ENCODE data around the gene AKAP9. TPM values are rescaled to one million over a fixed set of nuclear protein-coding genes. Genes with fewer than 3 reads are reported as not detected.
"Not testable (repeated sequence)": the region's sequence is repeated elsewhere in the genome, so short reads cannot be mapped to it uniquely, and the experiment has no call there.

Gene AKAP9
- total RNA-seq, 2 experiments from 2014 or later: 25.3 to 25.4 TPM

- ChIA-PET POLR2A (no interaction called here), CTCF (no interaction called here)
- no peaks in the 10 kb centered on the region for H3K4me1 Mint-ChIP-seq
- no peaks in the 10 kb centered on the region for H3K27me3 Mint-ChIP-seq
- no peak for DNase-seq
- no peak overlapping the region for H3K4me3 Mint-ChIP-seq
- no peak for ATAC-seq
- H3K36me3 Mint-ChIP-seq (ENCODE audit: low read depth): peaks cover 39% of the 10 kb centered on the region
- no peaks in the 10 kb centered on the region for H3K9me3 Mint-ChIP-seq (ENCODE audit: low read depth)
- H3K27ac Mint-ChIP-seq: no peak overlapping the region
- intact Hi-C loops (cut with DNase I, micrococcal nuclease): no loop called here
These were observed 72.9 kb downstream of the AKAP9 start for GRCh38 chr7:92013611-92014010.

- POLR2A ChIA-PET: no interaction called here
- intact Hi-C loops (cut with DNase I, micrococcal nuclease): no loop called here
- CTCF ChIA-PET: no interaction called here
- ATAC-seq: no peak
- no peak for DNase-seq
- Mint-ChIP-seq H3K27me3 (no peaks in the 10 kb centered on the region), H3K9me3 (ENCODE audit: low read depth) (no peaks in the 10 kb centered on the region), H3K27ac (no peak overlapping the region), H3K36me3 (ENCODE audit: low read depth) (peaks cover 33% of the 10 kb centered on the region), H3K4me1 (no peaks in the 10 kb centered on the region), H3K4me3 (no peak overlapping the region)
These were observed 80.0 kb downstream of the AKAP9 start for GRCh38 chr7:92020636-92021035.

GRCh38 chr7:92025260-92025659 is 84.6 kb downstream of the AKAP9 start:
- Mint-ChIP-seq H3K4me3 (no peak overlapping the region), H3K36me3 (ENCODE audit: low read depth) (peaks cover 41% of the 10 kb centered on the region)

GRCh38 chr7:92026635-92027034 is 86.0 kb downstream of the AKAP9 start:
- H3K27ac Mint-ChIP-seq; ATAC-seq; DNase-seq; H3K4me1 Mint-ChIP-seq; intact Hi-C loops (cut with DNase I, micrococcal nuclease); H3K27me3 Mint-ChIP-seq; CTCF ChIA-PET; POLR2A ChIA-PET; H3K9me3 Mint-ChIP-seq (ENCODE audit: low read depth); H3K4me3 Mint-ChIP-seq: not testable (repeated sequence)
- peaks cover 40% of the 10 kb centered on the region for H3K36me3 Mint-ChIP-seq (ENCODE audit: low read depth)

More at GRCh38 chr7:92025260-92025659, 84.6 kb downstream of the AKAP9 start:
- DNase-seq (no peak), ATAC-seq (no peak)
- Mint-ChIP-seq H3K27ac (no peak overlapping the region), H3K4me1 (no peaks in the 10 kb centered on the region), H3K9me3 (ENCODE audit: low read depth) (no peaks in the 10 kb centered on the region), H3K27me3 (no peaks in the 10 kb centered on the region)
- CTCF ChIA-PET: no interaction called here
- intact Hi-C loops (cut with DNase I, micrococcal nuclease): no loop called here
- POLR2A ChIA-PET: no interaction called here

- CTCF ChIA-PET; ATAC-seq; POLR2A ChIA-PET; H3K27ac Mint-ChIP-seq; H3K9me3 Mint-ChIP-seq (ENCODE audit: low read depth); DNase-seq; H3K4me3 Mint-ChIP-seq; H3K27me3 Mint-ChIP-seq; H3K4me1 Mint-ChIP-seq; intact Hi-C loops (cut with DNase I, micrococcal nuclease): not testable (repeated sequence)
- H3K36me3 Mint-ChIP-seq (ENCODE audit: low read depth): peaks cover 40% of the 10 kb centered on the region
These were observed 86.5 kb downstream of the AKAP9 start for GRCh38 chr7:92027128-92027527.

GRCh38 chr7:92028226-92028625 is 87.6 kb downstream of the AKAP9 start:
- Mint-ChIP-seq H3K27ac (no peak overlapping the region), H3K27me3 (no peaks in the 10 kb centered on the region), H3K4me1 (no peaks in the 10 kb centered on the region), H3K36me3 (ENCODE audit: low read depth) (peaks cover 37% of the 10 kb centered on the region), H3K9me3 (ENCODE audit: low read depth) (no peaks in the 10 kb centered on the region), H3K4me3 (no peak overlapping the region)
- DNase-seq: no peak
- POLR2A ChIA-PET: no interaction called here
- intact Hi-C loops (cut with DNase I, micrococcal nuclease): no loop called here
- CTCF ChIA-PET: interaction anchor here (0.9 kb wide), 1 partner anchor 18 kb away, joined by 3 read pairs; no protein-coding TSS in a partner anchor
- ATAC-seq: no peak

GRCh38 chr7:92028686-92029085 is 88.0 kb downstream of the AKAP9 start:
- intact Hi-C loops (cut with DNase I, micrococcal nuclease): no loop called here
- Mint-ChIP-seq H3K4me3 (no peak overlapping the region), H3K4me1 (no peaks in the 10 kb centered on the region), H3K36me3 (ENCODE audit: low read depth) (peaks cover 33% of the 10 kb centered on the region), H3K9me3 (ENCODE audit: low read depth) (no peaks in the 10 kb centered on the region), H3K27me3 (no peaks in the 10 kb centered on the region), H3K27ac (no peak overlapping the region)
- no peak for DNase-seq
- ChIA-PET POLR2A (no interaction called here), CTCF (interaction anchor here (0.9 kb wide), 1 partner anchor 19 kb away, joined by 3 read pairs; no protein-coding TSS in a partner anchor)
- ATAC-seq: no peak

GRCh38 chr7:92034116-92034515 is 93.5 kb downstream of the AKAP9 start:
- Mint-ChIP-seq H3K9me3 (ENCODE audit: low read depth) (no peaks in the 10 kb centered on the region), H3K4me1 (no peaks in the 10 kb centered on the region), H3K4me3 (no peak overlapping the region), H3K27ac (no peak overlapping the region), H3K27me3 (no peaks in the 10 kb centered on the region), H3K36me3 (ENCODE audit: low read depth) (peaks cover 19% of the 10 kb centered on the region)
- intact Hi-C loops (cut with DNase I, micrococcal nuclease): no loop called here
- POLR2A ChIA-PET: no interaction called here
- DNase-seq (no peak), ATAC-seq (no peak)
- CTCF ChIA-PET: interaction anchor here (1.3 kb wide), 2 partner anchors 390 to 502 kb away, joined by 3 read pairs; no protein-coding TSS in a partner anchor

GRCh38 chr7:92035576-92035975 is 94.9 kb downstream of the AKAP9 start:
- Mint-ChIP-seq H3K9me3 (ENCODE audit: low read depth) (no peaks in the 10 kb centered on the region), H3K4me3 (no peak overlapping the region), H3K4me1 (no peaks in the 10 kb centered on the region), H3K27ac (no peak overlapping the region), H3K27me3 (no peaks in the 10 kb centered on the region), H3K36me3 (ENCODE audit: low read depth) (peaks cover 16% of the 10 kb centered on the region)
- intact Hi-C loops (cut with DNase I, micrococcal nuclease): no loop called here
- ATAC-seq (no peak), DNase-seq (no peak)
- ChIA-PET CTCF (no interaction called here), POLR2A (no interaction called here)

GRCh38 chr7:92039900-92040299 is 99.2 kb downstream of the AKAP9 start:
- CTCF ChIA-PET: no interaction called here

GRCh38 chr7:92042056-92042737 is 101.5 kb downstream of the AKAP9 start:
- no peaks in the 10 kb centered on the region for H3K9me3 Mint-ChIP-seq (ENCODE audit: low read depth)
- no peak overlapping the region for H3K4me3 Mint-ChIP-seq
- H3K4me1 Mint-ChIP-seq: no peaks in the 10 kb centered on the region
- intact Hi-C loops (cut with DNase I, micrococcal nuclease): no loop called here
- no peak for DNase-seq
- ChIA-PET CTCF (no interaction called here), POLR2A (no interaction called here)
- no peak overlapping the region for H3K27ac Mint-ChIP-seq
- H3K27me3 Mint-ChIP-seq: no peaks in the 10 kb centered on the region
- ATAC-seq: no peak
- peaks cover 20% of the 10 kb centered on the region for H3K36me3 Mint-ChIP-seq (ENCODE audit: low read depth)

More at GRCh38 chr7:92039900-92040299, 99.2 kb downstream of the AKAP9 start:
- no peaks in the 10 kb centered on the region for H3K9me3 Mint-ChIP-seq (ENCODE audit: low read depth)
- intact Hi-C loops (cut with DNase I, micrococcal nuclease): no loop called here
- DNase-seq (no peak), ATAC-seq (no peak)
- H3K4me3 Mint-ChIP-seq: no peak overlapping the region
- POLR2A ChIA-PET: no interaction called here
- no peaks in the 10 kb centered on the region for H3K27me3 Mint-ChIP-seq
- H3K27ac Mint-ChIP-seq: no peak overlapping the region
- H3K4me1 Mint-ChIP-seq: no peaks in the 10 kb centered on the region
- peaks cover 8% of the 10 kb centered on the region for H3K36me3 Mint-ChIP-seq (ENCODE audit: low read depth)

GRCh38 chr7:92043098-92043497 is 102.4 kb downstream of the AKAP9 start:
- no peaks in the 10 kb centered on the region for H3K27me3 Mint-ChIP-seq
- no peaks in the 10 kb centered on the region for H3K4me1 Mint-ChIP-seq
- ChIA-PET CTCF (interaction anchor here (0.6 kb wide), 1 partner anchor 217 kb away, joined by 3 read pairs; no protein-coding TSS in a partner anchor), POLR2A (no interaction called here)
- DNase-seq (no peak), ATAC-seq (no peak)
- intact Hi-C loops (cut with DNase I, micrococcal nuclease): no loop called here
- H3K36me3 Mint-ChIP-seq (ENCODE audit: low read depth): peaks cover 20% of the 10 kb centered on the region
- no peak overlapping the region for H3K4me3 Mint-ChIP-seq
- H3K9me3 Mint-ChIP-seq (ENCODE audit: low read depth): no peaks in the 10 kb centered on the region
- H3K27ac Mint-ChIP-seq: no peak overlapping the region

Measured in activated CD4-positive, alpha-beta T cell treated with anti-CD3 and anti-CD28 coated beads for 36 hours (primary cell).